H54 (cell line): ENCODE measurements around the gene HTRA3.

Experiments used
- DNase-seq: peaks from one replicate; pipeline ENCODE4 v3.0.0; 2011; ENCODE audit warnings: low spot score, mixed read lengths; ENCODE audit not compliant: insufficient read length
- FAIRE-seq: peaks from 3 replicates; lab custom pipeline; 2011; peaks lifted over from hg19 to GRCh38; lab: Jason Lieb, UNC
- POLR2A ChIP-seq: IDR thresholded peaks from 2 replicates; pipeline ENCODE4 v1.6.1; 2011; ENCODE audit warnings: low read depth, mild to moderate bottlenecking, low read length

HTRA3 gene

GRCh38 chr4:8237256-8237989 is 32.1 kb upstream of the HTRA3 start:
- TF ChIP-seq POLR2A = no peak
- no peak for DNase-seq
- FAIRE-seq = no peak

GRCh38 chr4:8238036-8238511 is 31.5 kb upstream of the HTRA3 start:
- FAIRE-seq (no peak), DNase-seq (no peak)

GRCh38 chr4:8238515-8239053 is 31.0 kb upstream of the HTRA3 start:
- DNase-seq (no peak), FAIRE-seq (no peak)
- TF ChIP-seq POLR2A = no peak

More at GRCh38 chr4:8238036-8238511, 31.5 kb upstream of the HTRA3 start:
- no peak for TF ChIP-seq POLR2A

GRCh38 chr4:8239226-8239625 is 30.3 kb upstream of the HTRA3 start:
- TF ChIP-seq POLR2A = no peak
- FAIRE-seq (no peak), DNase-seq (no peak)

- no peak for DNase-seq
- FAIRE-seq = no peak
- TF ChIP-seq POLR2A = no peak
These were observed 29.9 kb upstream of the HTRA3 start for GRCh38 chr4:8239661-8240060.

GRCh38 chr4:8240211-8241041 is 29.1 kb upstream of the HTRA3 start:
- DNase-seq = no peak
- no peak for FAIRE-seq
- TF ChIP-seq POLR2A = no peak

- TF ChIP-seq POLR2A = no peak
- DNase-seq (no peak), FAIRE-seq (no peak)
These were observed 28.3 kb upstream of the HTRA3 start for GRCh38 chr4:8241211-8241779.

GRCh38 chr4:8241895-8242696 is 27.5 kb upstream of the HTRA3 start:
- DNase-seq = peak; percentile 73
- TF ChIP-seq POLR2A = no peak
- FAIRE-seq = no peak

GRCh38 chr4:8242782-8243560 is 26.6 kb upstream of the HTRA3 start:
- DNase-seq (no peak), FAIRE-seq (no peak)
- TF ChIP-seq POLR2A = no peak

- DNase-seq (no peak), FAIRE-seq (no peak)
- TF ChIP-seq POLR2A = no peak
These were observed 25.4 kb upstream of the HTRA3 start for GRCh38 chr4:8244001-8244757.

GRCh38 chr4:8244931-8245460 is 24.6 kb upstream of the HTRA3 start:
- TF ChIP-seq POLR2A = no peak
- FAIRE-seq (no peak), DNase-seq (no peak)
